HepG2 (cell line): ENCODE results near the gene BCL2L2. TPM values are rescaled to one million over a fixed set of nuclear protein-coding genes. Genes with fewer than 3 reads are reported as not detected.
A peak's percentile ranks its signal among the peaks of the same experiment; 100 is the strongest.

Experiments
- ADNP ChIP-seq: sonication (generic); formaldehyde crosslinking; IDR thresholded peaks from 2 replicates; pipeline ENCODE4 v1.4.0; 2020; ENCODE audit warnings: missing genetic modification reagents
- KLF6 ChIP-seq: IDR thresholded peaks from 2 replicates; pipeline ENCODE4 v1.8.0; 2016; ENCODE audit warnings: missing biosample characterization, missing genetic modification reagents
- NFRKB ChIP-seq: fragments of 450-650 bp; IDR thresholded peaks from 2 replicates; pipeline ENCODE4 v1.6.1; 2017
- PCBP2 ChIP-seq: fragments of 200-400 bp; formaldehyde crosslinking; optimal IDR thresholded peaks from 2 replicates; pipeline ENCODE3; 2018; ENCODE audit warnings: low read length, low read depth; ENCODE audit not compliant: poor library complexity, severe bottlenecking
- STAG1 ChIP-seq: sonication (generic); formaldehyde crosslinking; IDR thresholded peaks from 2 replicates; pipeline ENCODE4 v1.4.0; 2020; ENCODE audit warnings: missing genetic modification reagents
- TMF1 ChIP-seq: sonication (generic); formaldehyde crosslinking; IDR thresholded peaks from 2 replicates; pipeline ENCODE4 v1.8.1; 2022; ENCODE audit warnings: low read depth, missing genetic modification reagents
- ZBTB7A ChIP-seq: sonication (generic); formaldehyde crosslinking; IDR thresholded peaks from 2 replicates; pipeline ENCODE4 v1.8.0; 2022; ENCODE audit warnings: mild to moderate bottlenecking, missing genetic modification reagents
- ZNF674 ChIP-seq: sonication (generic); formaldehyde crosslinking; IDR thresholded peaks from 2 replicates; pipeline ENCODE4 v1.5.0; 2020; ENCODE audit warnings: low read depth, mild to moderate bottlenecking, missing genetic modification reagents
- ZNF724P ChIP-seq: sonication (generic); formaldehyde crosslinking; IDR thresholded peaks from 2 replicates; pipeline ENCODE4 v1.8.0; 2022; ENCODE audit warnings: missing genetic modification reagents, borderline replicate concordance
- ZNF747 ChIP-seq: sonication (generic); formaldehyde crosslinking; IDR thresholded peaks from 2 replicates; pipeline ENCODE4 v1.8.1; 2023; ENCODE audit warnings: missing genetic modification reagents, mild to moderate bottlenecking, borderline replicate concordance
- ZNF850 ChIP-seq: sonication (generic); formaldehyde crosslinking; conservative IDR thresholded peaks from 2 replicates; pipeline ENCODE4 v1.9.0; 2021; ENCODE audit warnings: mild to moderate bottlenecking, missing genetic modification reagents
- ZNF891 ChIP-seq: sonication (generic); formaldehyde crosslinking; IDR thresholded peaks from 2 replicates; pipeline ENCODE4 v1.5.0; 2020; ENCODE audit warnings: mild to moderate bottlenecking, missing genetic modification reagents
- ZSCAN20 ChIP-seq: sonication (generic); formaldehyde crosslinking; IDR thresholded peaks from 2 replicates; pipeline ENCODE4 v1.4.0; 2020; ENCODE audit warnings: missing genetic modification reagents, mild to moderate bottlenecking, borderline replicate concordance
- polyA plus RNA-seq, 8 experiments: library from polyadenylated mRNA; depleted of rRNA in 3 of 8; stranded (reverse) in 7 of 8; unstranded in 1 of 8; fragments of >200 nt; fragmentation: Illumina TruSeq in 4 of 8; extraction: Trizol in 4 of 8; gene quantifications; 2 replicates each; pipeline versions ENCODE4 v1.2.1 to v1.2.3, GENCODE V29; 2011 to 2016; ENCODE audit warnings: low read depth in 4 of 8, missing spikeins in 1 of 8, mixed read lengths in 1 of 8; ENCODE audit not compliant: insufficient read depth in 1 of 8
- total RNA-seq, 5 experiments: library from RNA; depleted of rRNA; stranded (reverse); fragments of >200 nt; fragmentation: Illumina TruSeq; extraction: Trizol; gene quantifications; 2 replicates each; pipeline ENCODE4 v1.2.3, GENCODE V29; 2016; ENCODE audit warnings: low read depth in 1 of 5
- TF ChIP-seq, protein P1 (sequence below): sonication (generic); formaldehyde crosslinking; IDR thresholded peaks from 2 replicates; pipeline ENCODE4 v1.5.0; 2020; ENCODE audit warnings: mild to moderate bottlenecking, missing genetic modification reagents
- TF ChIP-seq, protein P2 (sequence below): sonication (generic); formaldehyde crosslinking; IDR thresholded peaks from 2 replicates; pipeline ENCODE4 v1.5.1; 2020; ENCODE audit warnings: missing genetic modification reagents, mild to moderate bottlenecking, borderline replicate concordance
- TF ChIP-seq, protein P3 (sequence below): sonication (generic); formaldehyde crosslinking; conservative IDR thresholded peaks from 2 replicates; pipeline ENCODE4 v1.4.0; 2020; ENCODE audit warnings: missing genetic modification reagents
- TF ChIP-seq, protein P4 (sequence below), 2 experiments: sonication (generic) in 1 of 2; formaldehyde crosslinking in 1 of 2; IDR thresholded peaks; 2 replicates each; pipeline versions ENCODE4 v1.4.0 to v1.6.1; 2018 to 2020; ENCODE audit warnings: missing genetic modification reagents in 2 of 2, borderline replicate concordance in 1 of 2, low read depth in 1 of 2, mild to moderate bottlenecking in 1 of 2, missing biosample characterization in 1 of 2
- TF ChIP-seq, protein P5 (sequence below): sonication (generic); formaldehyde crosslinking; IDR thresholded peaks from 2 replicates; pipeline ENCODE4 v1.5.0; 2020; ENCODE audit warnings: missing genetic modification reagents, mild to moderate bottlenecking, borderline replicate concordance

The BCL2L2 gene
- total and polyA plus RNA-seq, 2 of the 13 experiments (the other 11 are each of a cell fraction or from before 2014, with no cell fraction given): 28.1 to 49.8 TPM

DNA sequence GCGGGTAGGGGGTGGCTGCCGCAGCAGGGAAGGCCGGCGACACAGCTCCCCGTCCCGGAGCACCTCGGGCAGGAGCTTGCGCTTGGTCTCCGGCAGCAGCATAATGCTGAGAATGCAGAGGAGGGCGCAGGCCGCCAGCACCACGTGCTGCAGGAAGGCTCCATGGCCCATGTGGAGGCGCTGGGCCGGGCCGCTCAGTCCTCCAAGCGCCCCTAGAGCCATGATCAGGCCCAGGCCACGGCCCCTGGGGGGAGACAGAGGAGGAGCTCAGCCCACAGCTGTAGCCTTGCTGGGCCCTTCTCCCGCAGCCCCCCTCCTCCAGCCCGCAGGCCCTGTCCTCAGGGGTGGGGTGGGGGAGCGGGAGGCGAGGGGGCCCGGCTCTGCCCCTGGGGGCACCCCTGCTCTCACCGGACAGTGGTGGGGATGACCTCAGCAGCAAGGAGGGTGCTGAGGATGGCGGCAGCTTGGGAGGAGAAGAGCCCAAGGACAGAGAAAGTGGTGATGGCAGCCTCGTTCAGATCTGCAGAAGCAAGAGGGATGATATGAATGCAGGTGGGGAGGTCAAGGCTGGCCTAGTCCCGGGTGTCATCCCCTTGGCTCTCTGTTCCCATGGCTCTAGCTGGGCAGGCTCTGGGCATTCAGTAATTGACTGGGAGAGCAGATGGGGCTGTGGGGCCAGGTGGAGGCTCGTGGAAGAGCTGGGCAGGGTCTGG lies 40.2 kb downstream of the BCL2L2 start (continued):
- TF ChIP-seq, protein P1, sequence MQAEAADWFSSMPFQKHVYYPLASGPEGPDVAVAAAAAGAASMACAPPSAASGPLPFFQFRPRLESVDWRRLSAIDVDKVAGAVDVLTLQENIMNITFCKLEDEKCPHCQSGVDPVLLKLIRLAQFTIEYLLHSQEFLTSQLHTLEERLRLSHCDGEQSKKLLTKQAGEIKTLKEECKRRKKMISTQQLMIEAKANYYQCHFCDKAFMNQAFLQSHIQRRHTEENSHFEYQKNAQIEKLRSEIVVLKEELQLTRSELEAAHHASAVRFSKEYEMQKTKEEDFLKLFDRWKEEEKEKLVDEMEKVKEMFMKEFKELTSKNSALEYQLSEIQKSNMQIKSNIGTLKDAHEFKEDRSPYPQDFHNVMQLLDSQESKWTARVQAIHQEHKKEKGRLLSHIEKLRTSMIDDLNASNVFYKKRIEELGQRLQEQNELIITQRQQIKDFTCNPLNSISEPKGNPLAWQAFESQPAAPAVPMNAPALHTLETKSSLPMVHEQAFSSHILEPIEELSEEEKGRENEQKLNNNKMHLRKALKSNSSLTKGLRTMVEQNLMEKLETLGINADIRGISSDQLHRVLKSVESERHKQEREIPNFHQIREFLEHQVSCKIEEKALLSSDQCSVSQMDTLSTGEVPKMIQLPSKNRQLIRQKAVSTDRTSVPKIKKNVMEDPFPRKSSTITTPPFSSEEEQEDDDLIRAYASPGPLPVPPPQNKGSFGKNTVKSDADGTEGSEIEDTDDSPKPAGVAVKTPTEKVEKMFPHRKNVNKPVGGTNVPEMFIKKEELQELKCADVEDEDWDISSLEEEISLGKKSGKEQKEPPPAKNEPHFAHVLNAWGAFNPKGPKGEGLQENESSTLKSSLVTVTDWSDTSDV (CRISPR knock-in tag): 0 out of 2 replicates have a peak, but pooled peaks have one; percentile 42
- TF ChIP-seq, protein P2, sequence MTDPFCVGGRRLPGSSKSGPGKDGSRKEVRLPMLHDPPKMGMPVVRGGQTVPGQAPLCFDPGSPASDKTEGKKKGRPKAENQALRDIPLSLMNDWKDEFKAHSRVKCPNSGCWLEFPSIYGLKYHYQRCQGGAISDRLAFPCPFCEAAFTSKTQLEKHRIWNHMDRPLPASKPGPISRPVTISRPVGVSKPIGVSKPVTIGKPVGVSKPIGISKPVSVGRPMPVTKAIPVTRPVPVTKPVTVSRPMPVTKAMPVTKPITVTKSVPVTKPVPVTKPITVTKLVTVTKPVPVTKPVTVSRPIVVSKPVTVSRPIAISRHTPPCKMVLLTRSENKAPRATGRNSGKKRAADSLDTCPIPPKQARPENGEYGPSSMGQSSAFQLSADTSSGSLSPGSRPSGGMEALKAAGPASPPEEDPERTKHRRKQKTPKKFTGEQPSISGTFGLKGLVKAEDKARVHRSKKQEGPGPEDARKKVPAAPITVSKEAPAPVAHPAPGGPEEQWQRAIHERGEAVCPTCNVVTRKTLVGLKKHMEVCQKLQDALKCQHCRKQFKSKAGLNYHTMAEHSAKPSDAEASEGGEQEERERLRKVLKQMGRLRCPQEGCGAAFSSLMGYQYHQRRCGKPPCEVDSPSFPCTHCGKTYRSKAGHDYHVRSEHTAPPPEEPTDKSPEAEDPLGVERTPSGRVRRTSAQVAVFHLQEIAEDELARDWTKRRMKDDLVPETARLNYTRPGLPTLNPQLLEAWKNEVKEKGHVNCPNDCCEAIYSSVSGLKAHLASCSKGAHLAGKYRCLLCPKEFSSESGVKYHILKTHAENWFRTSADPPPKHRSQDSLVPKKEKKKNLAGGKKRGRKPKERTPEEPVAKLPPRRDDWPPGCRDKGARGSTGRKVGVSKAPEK (CRISPR knock-in tag): no peak
- TF ChIP-seq ZNF674 (CRISPR knock-in tag): no peak
- no peak for TF ChIP-seq ZSCAN20 (CRISPR knock-in tag)
- TF ChIP-seq ZNF747: no peak
- TF ChIP-seq ZNF891 (CRISPR knock-in tag): peak; percentile 14; the same call in 1 of the 2 replicates
- no peak for TF ChIP-seq TMF1 (CRISPR knock-in tag)
- no peak for TF ChIP-seq KLF6
- TF ChIP-seq ADNP (CRISPR knock-in tag): no peak
- TF ChIP-seq ZNF850 (CRISPR knock-in tag): no peak
- TF ChIP-seq STAG1 (CRISPR knock-in tag): no peak
- TF ChIP-seq PCBP2: no peak
- no peak for TF ChIP-seq ZBTB7A (CRISPR knock-in tag)
- TF ChIP-seq, protein P3, sequence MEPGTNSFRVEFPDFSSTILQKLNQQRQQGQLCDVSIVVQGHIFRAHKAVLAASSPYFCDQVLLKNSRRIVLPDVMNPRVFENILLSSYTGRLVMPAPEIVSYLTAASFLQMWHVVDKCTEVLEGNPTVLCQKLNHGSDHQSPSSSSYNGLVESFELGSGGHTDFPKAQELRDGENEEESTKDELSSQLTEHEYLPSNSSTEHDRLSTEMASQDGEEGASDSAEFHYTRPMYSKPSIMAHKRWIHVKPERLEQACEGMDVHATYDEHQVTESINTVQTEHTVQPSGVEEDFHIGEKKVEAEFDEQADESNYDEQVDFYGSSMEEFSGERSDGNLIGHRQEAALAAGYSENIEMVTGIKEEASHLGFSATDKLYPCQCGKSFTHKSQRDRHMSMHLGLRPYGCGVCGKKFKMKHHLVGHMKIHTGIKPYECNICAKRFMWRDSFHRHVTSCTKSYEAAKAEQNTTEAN (CRISPR knock-in tag): no peak
- TF ChIP-seq, protein P4, sequence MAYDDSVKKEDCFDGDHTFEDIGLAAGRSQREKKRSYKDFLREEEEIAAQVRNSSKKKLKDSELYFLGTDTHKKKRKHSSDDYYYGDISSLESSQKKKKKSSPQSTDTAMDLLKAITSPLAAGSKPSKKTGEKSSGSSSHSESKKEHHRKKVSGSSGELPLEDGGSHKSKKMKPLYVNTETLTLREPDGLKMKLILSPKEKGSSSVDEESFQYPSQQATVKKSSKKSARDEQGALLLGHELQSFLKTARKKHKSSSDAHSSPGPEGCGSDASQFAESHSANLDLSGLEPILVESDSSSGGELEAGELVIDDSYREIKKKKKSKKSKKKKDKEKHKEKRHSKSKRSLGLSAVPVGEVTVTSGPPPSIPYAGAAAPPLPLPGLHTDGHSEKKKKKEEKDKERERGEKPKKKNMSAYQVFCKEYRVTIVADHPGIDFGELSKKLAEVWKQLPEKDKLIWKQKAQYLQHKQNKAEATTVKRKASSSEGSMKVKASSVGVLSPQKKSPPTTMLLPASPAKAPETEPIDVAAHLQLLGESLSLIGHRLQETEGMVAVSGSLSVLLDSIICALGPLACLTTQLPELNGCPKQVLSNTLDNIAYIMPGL (CRISPR knock-in tag; IDR thresholded peaks at IDR 0.05; ENCODE audit: borderline replicate concordance in 1 of 2, low read depth in 1 of 2): no peak
- TF ChIP-seq ZNF724P (CRISPR knock-in tag): no peak
- TF ChIP-seq, protein P5, sequence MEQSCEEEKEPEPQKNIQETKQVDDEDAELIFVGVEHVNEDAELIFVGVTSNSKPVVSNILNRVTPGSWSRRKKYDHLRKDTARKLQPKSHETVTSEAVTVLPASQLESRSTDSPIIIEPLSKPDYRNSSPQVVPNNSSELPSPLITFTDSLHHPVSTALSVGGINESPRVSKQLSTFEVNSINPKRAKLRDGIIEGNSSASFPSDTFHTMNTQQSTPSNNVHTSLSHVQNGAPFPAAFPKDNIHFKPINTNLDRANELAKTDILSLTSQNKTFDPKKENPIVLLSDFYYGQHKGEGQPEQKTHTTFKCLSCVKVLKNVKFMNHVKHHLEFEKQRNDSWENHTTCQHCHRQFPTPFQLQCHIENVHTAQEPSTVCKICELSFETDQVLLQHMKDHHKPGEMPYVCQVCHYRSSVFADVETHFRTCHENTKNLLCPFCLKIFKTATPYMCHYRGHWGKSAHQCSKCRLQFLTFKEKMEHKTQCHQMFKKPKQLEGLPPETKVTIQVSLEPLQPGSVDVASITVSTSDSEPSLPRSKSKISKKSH (CRISPR knock-in tag): peak; percentile 75; the same call in 1 of the 2 replicates
- TF ChIP-seq NFRKB: no peak
